ENCODE measurements around the gene COL12A1. TPM values are rescaled to one million over a fixed set of nuclear protein-coding genes. Genes with fewer than 3 reads are reported as not detected.

The COL12A1 gene
- total RNA-seq, 1 donor from 2014 or later, result 17.5 TPM

GRCh38 chr6:75094614-75095200 is 111.1 kb downstream of the COL12A1 start:
- no peak overlapping the region for H3K4me3 ChIP-seq (ENCODE audit: low read depth, low read length)
- DNase-seq (ENCODE audit: low read depth), result no peak
- TF ChIP-seq CTCF (conservative IDR thresholded peaks at IDR 0.05; ENCODE audit: low read depth, low read length), result no peak

- no peak for TF ChIP-seq CTCF (conservative IDR thresholded peaks at IDR 0.05; ENCODE audit: low read depth, low read length)
- no peak for DNase-seq (ENCODE audit: low read depth)
- H3K4me3 ChIP-seq (ENCODE audit: low read depth, low read length), result no peak overlapping the region
These were observed 114.2 kb downstream of the COL12A1 start for GRCh38 chr6:75091467-75092190.

GRCh38 chr6:75090576-75090975 is 115.3 kb downstream of the COL12A1 start:
- TF ChIP-seq CTCF (conservative IDR thresholded peaks at IDR 0.05; ENCODE audit: low read depth, low read length), result no peak
- no peak for DNase-seq (ENCODE audit: low read depth)
- H3K4me3 ChIP-seq (ENCODE audit: low read depth, low read length), result no peak overlapping the region

GRCh38 chr6:75089921-75090320 is 115.9 kb downstream of the COL12A1 start:
- no peak for DNase-seq (ENCODE audit: low read depth)
- H3K4me3 ChIP-seq (ENCODE audit: low read depth, low read length), result no peak overlapping the region
- TF ChIP-seq CTCF (conservative IDR thresholded peaks at IDR 0.05; ENCODE audit: low read depth, low read length), result no peak

GRCh38 chr6:75089151-75089897 is 116.5 kb downstream of the COL12A1 start:
- H3K4me3 ChIP-seq (ENCODE audit: low read depth, low read length), result no peak overlapping the region
- no peak for TF ChIP-seq CTCF (conservative IDR thresholded peaks at IDR 0.05; ENCODE audit: low read depth, low read length)
- DNase-seq (ENCODE audit: low read depth), result no peak

- peak; percentile 48 for DNase-seq (ENCODE audit: low read depth)
- H3K4me3 ChIP-seq (ENCODE audit: low read depth, low read length), result peak overlapping the region; percentile 60
- no peak for TF ChIP-seq CTCF (conservative IDR thresholded peaks at IDR 0.05; ENCODE audit: low read depth, low read length)
These were observed 119.8 kb downstream of the COL12A1 start for GRCh38 chr6:75085931-75086635.
